Osteoblast (primary cell): Measurements from ENCODE around the gene NUDT1. TPM values are rescaled to one million over a fixed set of nuclear protein-coding genes. Genes with fewer than 3 reads are reported as not detected.

Source experiments
- DNase-seq: peaks from one replicate; pipeline ENCODE4 v3.0.0; 2011; ENCODE audit warnings: low spot score, mixed read lengths; ENCODE audit not compliant: insufficient read length; ENCODE audit errors: missing footprints
- H2AFZ ChIP-seq: 2 replicates; pipeline ENCODE4 v1.6.0; 2011; ENCODE audit warnings: mild to moderate bottlenecking, low read length
- H3K27ac ChIP-seq: 2 replicates; pipeline ENCODE4 v1.5.1; 2011; ENCODE audit warnings: mild to moderate bottlenecking, low read depth, low read length, moderate library complexity
- H3K27me3 ChIP-seq: 2 replicates; pipeline ENCODE4 v1.6.0; 2012; ENCODE audit warnings: mild to moderate bottlenecking, control low read depth, inconsistent platforms, low read length, moderate library complexity; ENCODE audit not compliant: insufficient read depth
- H3K36me3 ChIP-seq: 2 replicates; pipeline ENCODE4 v1.5.1; 2011; ENCODE audit warnings: mild to moderate bottlenecking, low read length, control low read depth, moderate library complexity; ENCODE audit not compliant: insufficient read depth
- H3K4me1 ChIP-seq: 2 replicates; pipeline ENCODE4 v1.5.1; 2011; ENCODE audit warnings: mild to moderate bottlenecking, low read length, control low read depth, moderate library complexity; ENCODE audit not compliant: insufficient read depth
- H3K4me2 ChIP-seq: 2 replicates; pipeline ENCODE4 v1.6.0; 2011; ENCODE audit warnings: mild to moderate bottlenecking, low read length; ENCODE audit not compliant: insufficient read depth
- H3K4me3 ChIP-seq: fragments of 200-600 bp; sonication (generic); 3 replicates; pipeline ENCODE4 v1.5.1; 2012; ENCODE audit warnings: mild to moderate bottlenecking, low read length, inconsistent platforms; ENCODE audit not compliant: insufficient read depth
- H3K79me2 ChIP-seq: 2 replicates; pipeline ENCODE4 v1.6.0; 2012; ENCODE audit warnings: mild to moderate bottlenecking, low read length, control low read depth, inconsistent platforms; ENCODE audit not compliant: insufficient read depth
- H3K9me3 ChIP-seq: 2 replicates; pipeline ENCODE4 v1.5.1; 2011; ENCODE audit warnings: low read depth, low read length, control low read depth
- H4K20me1 ChIP-seq: 2 replicates; pipeline ENCODE4 v1.6.0; 2012; ENCODE audit warnings: mild to moderate bottlenecking, low read length, control low read depth; ENCODE audit not compliant: insufficient read depth
- CTCF ChIP-seq: IDR thresholded peaks from 2 replicates; pipeline ENCODE4 v1.5.1; 2011; ENCODE audit warnings: mild to moderate bottlenecking, low read depth, low read length, moderate library complexity; ENCODE audit errors: extremely low read depth
- total RNA-seq: library from RNA; depleted of rRNA; stranded (reverse); fragments of >200 nt; gene quantifications from 2 replicates; pipeline ENCODE4 v1.2.3, GENCODE V29; 2012

Gene NUDT1
- total RNA-seq, 1 donor, result 18.5 TPM

- TF ChIP-seq CTCF, result no peak
- H3K4me2 ChIP-seq, result no peak overlapping the region
- H3K27ac ChIP-seq, result no peak overlapping the region
- no peak overlapping the region for H3K4me3 ChIP-seq
- DNase-seq, result no peak
- H3K79me2 ChIP-seq, result peaks cover 5% of the 10 kb centered on the region
- peaks cover 3% of the 10 kb centered on the region for H3K36me3 ChIP-seq
- no peaks in the 10 kb centered on the region for H3K27me3 ChIP-seq
- no peaks in the 10 kb centered on the region for H3K9me3 ChIP-seq
- no peaks in the 10 kb centered on the region for H4K20me1 ChIP-seq
- H2AFZ ChIP-seq, result no peak overlapping the region
- H3K4me1 ChIP-seq, result peaks cover 6% of the 10 kb centered on the region
Observed at GRCh38 chr7:2254429-2255144, 12.6 kb downstream of the NUDT1 start.

- Histone ChIP-seq H3K4me2 (no peak overlapping the region), H2AFZ (no peak overlapping the region), H3K27me3 (no peaks in the 10 kb centered on the region), H3K4me3 (no peak overlapping the region), H3K79me2 (peaks cover 2% of the 10 kb centered on the region), H3K27ac (no peak overlapping the region), H3K36me3 (peaks cover 2% of the 10 kb centered on the region), H3K4me1 (no peaks in the 10 kb centered on the region), H4K20me1 (no peaks in the 10 kb centered on the region), H3K9me3 (no peaks in the 10 kb centered on the region)
- peak; percentile 89 for DNase-seq
- no peak for TF ChIP-seq CTCF
Observed at GRCh38 chr7:2255145-2256139, 13.4 kb downstream of the NUDT1 start.

- Histone ChIP-seq H4K20me1 (no peaks in the 10 kb centered on the region), H3K27me3 (no peaks in the 10 kb centered on the region), H3K9me3 (no peaks in the 10 kb centered on the region), H3K4me2 (no peak overlapping the region), H3K4me3 (no peak overlapping the region), H3K79me2 (peaks cover 5% of the 10 kb centered on the region), H3K36me3 (peaks cover 9% of the 10 kb centered on the region), H3K4me1 (no peaks in the 10 kb centered on the region), H2AFZ (no peak overlapping the region), H3K27ac (no peak overlapping the region)
- DNase-seq, result no peak
- TF ChIP-seq CTCF, result no peak
Observed at GRCh38 chr7:2256306-2257045, 14.4 kb downstream of the NUDT1 start.
